ENCODE results near the gene AFAP1. TPM values are rescaled to one million over a fixed set of nuclear protein-coding genes. Genes with fewer than 3 reads are reported as not detected.

Gene AFAP1
- total and polyA plus RNA-seq, 2 donors (not counting 3 experiments of a cell fraction or from before 2014, with no cell fraction given): 32.3 to 103 TPM

GRCh38 chr4:7764466-7764865 lies 175.2 kb downstream of the AFAP1 start:
- Histone ChIP-seq H3K36me3 (ENCODE audit: control insufficient read depth in 2 of 2, extremely low read depth in 1 of 2, insufficient read depth in 2 of 2, low read length in 2 of 2) (peaks cover 23 to 72% of the 10 kb centered on the region in 2 experiments), H4K20me1 (replicated peaks; ENCODE audit: control insufficient read depth, extremely low read depth, insufficient read depth, low read length) (no peaks in the 10 kb centered on the region), H3K4me2 (ENCODE audit: insufficient read depth, low read length) (no peak overlapping the region), H3K9ac (replicated peaks; ENCODE audit: extremely low read depth, insufficient read depth, low read length) (no peak overlapping the region), H3K4me1 (ENCODE audit: control insufficient read depth, extremely low read depth, insufficient read depth, low read length) (no peaks in the 10 kb centered on the region), H3K27me3 (ENCODE audit: control insufficient read depth in 2 of 2, insufficient read depth in 2 of 2, low read length in 2 of 2) (no peaks in the 10 kb centered on the region), H3K9me3 (replicated peaks; ENCODE audit: control insufficient read depth, insufficient read depth, low read length) (no peaks in the 10 kb centered on the region), H3K27ac (ENCODE audit: insufficient read depth, low read depth, low read length) (no peak overlapping the region), H3K79me2 (ENCODE audit: control insufficient read depth, insufficient read depth, low read length) (peaks cover 3% of the 10 kb centered on the region), H3K4me3 (replicated peaks in 1 of 3; ENCODE audit: insufficient read depth in 1 of 3, low read depth in 1 of 3, low read length in 3 of 3) (no peak overlapping the region), H3K9me1 (replicated peaks; ENCODE audit: control insufficient read depth, extremely low read depth, insufficient read depth, low read length) (no peaks in the 10 kb centered on the region), H2AFZ (ENCODE audit: low read depth, low read length) (no peak overlapping the region)
- no peak for FAIRE-seq
- no TSS peak for BruUV-seq (replicated peaks)
- intact Hi-C loops (cut with micrococcal nuclease) (no loop called here), dilution Hi-C loops (cut with MboI; ENCODE audit: extremely low pct_ligation_motif_present, low sequenced_read_pairs) (no loop called here)
- ChIA-PET CTCF (interaction anchor here (0.7 to 1.0 kb wide), 2 partner anchors 38 to 40 kb away, joined by 3 read pairs; no protein-coding TSS in a partner anchor), POLR2A (no interaction called here)
- DNase-seq (ENCODE audit: low read depth, low spot score): no peak
- TF ChIP-seq POLR2A (IDR thresholded peaks at IDR 0.05; ENCODE audit: low read depth, low read length): no peak
- TF ChIP-seq POLR2AphosphoS5 (IDR thresholded peaks at IDR 0.05; ENCODE audit: insufficient read depth, low read depth, low read length): peak; percentile 18

- no peak overlapping the region for H3K4me3 ChIP-seq (replicated peaks in 1 of 3; ENCODE audit: insufficient read depth in 1 of 3, low read depth in 1 of 3, low read length in 3 of 3)
- dilution Hi-C loops (cut with MboI; ENCODE audit: extremely low pct_ligation_motif_present, low sequenced_read_pairs) (no loop called here), intact Hi-C loops (cut with micrococcal nuclease) (no loop called here)
- H3K36me3 ChIP-seq (ENCODE audit: control insufficient read depth in 2 of 2, extremely low read depth in 1 of 2, insufficient read depth in 2 of 2, low read length in 2 of 2): peaks cover 22 to 67% of the 10 kb centered on the region in 2 experiments
- TF ChIP-seq EZH2 (IDR thresholded peaks at IDR 0.05; ENCODE audit: borderline replicate concordance, low read depth, low read length, severe bottlenecking): no peak
- TF ChIP-seq, protein P1, sequence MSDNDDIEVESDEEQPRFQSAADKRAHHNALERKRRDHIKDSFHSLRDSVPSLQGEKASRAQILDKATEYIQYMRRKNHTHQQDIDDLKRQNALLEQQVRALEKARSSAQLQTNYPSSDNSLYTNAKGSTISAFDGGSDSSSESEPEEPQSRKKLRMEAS (IDR thresholded peaks at IDR 0.05; ENCODE audit: insufficient read depth, insufficient read length): no peak
- no peak for TF ChIP-seq POLR2A (IDR thresholded peaks at IDR 0.05; ENCODE audit: low read depth, low read length)
- TF ChIP-seq, protein P2, sequence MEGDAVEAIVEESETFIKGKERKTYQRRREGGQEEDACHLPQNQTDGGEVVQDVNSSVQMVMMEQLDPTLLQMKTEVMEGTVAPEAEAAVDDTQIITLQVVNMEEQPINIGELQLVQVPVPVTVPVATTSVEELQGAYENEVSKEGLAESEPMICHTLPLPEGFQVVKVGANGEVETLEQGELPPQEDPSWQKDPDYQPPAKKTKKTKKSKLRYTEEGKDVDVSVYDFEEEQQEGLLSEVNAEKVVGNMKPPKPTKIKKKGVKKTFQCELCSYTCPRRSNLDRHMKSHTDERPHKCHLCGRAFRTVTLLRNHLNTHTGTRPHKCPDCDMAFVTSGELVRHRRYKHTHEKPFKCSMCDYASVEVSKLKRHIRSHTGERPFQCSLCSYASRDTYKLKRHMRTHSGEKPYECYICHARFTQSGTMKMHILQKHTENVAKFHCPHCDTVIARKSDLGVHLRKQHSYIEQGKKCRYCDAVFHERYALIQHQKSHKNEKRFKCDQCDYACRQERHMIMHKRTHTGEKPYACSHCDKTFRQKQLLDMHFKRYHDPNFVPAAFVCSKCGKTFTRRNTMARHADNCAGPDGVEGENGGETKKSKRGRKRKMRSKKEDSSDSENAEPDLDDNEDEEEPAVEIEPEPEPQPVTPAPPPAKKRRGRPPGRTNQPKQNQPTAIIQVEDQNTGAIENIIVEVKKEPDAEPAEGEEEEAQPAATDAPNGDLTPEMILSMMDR (IDR thresholded peaks at IDR 0.05; ENCODE audit: extremely low read depth in 1 of 2, insufficient read depth in 1 of 2, low read depth in 1 of 2, low read length in 2 of 2): no peak
- no peak for TF ChIP-seq GATA2 (IDR thresholded peaks at IDR 0.05; ENCODE audit: insufficient read depth, insufficient read length, low read depth, low read length)
- no peak for TF ChIP-seq MYC (IDR thresholded peaks at IDR 0.05; ENCODE audit: low read depth, low read length)
- no peak for TF ChIP-seq FOS (IDR thresholded peaks at IDR 0.05; ENCODE audit: borderline replicate concordance, insufficient read depth, low read length)
- no peak overlapping the region for H3K4me2 ChIP-seq (ENCODE audit: insufficient read depth, low read length)
- FAIRE-seq (peak; percentile 78), DNase-seq (ENCODE audit: low read depth, low spot score) (peak; percentile 21)
- no TSS peak for BruUV-seq (replicated peaks)
- H3K9me1 ChIP-seq (replicated peaks; ENCODE audit: control insufficient read depth, extremely low read depth, insufficient read depth, low read length): no peaks in the 10 kb centered on the region
- H3K9me3 ChIP-seq (replicated peaks; ENCODE audit: control insufficient read depth, insufficient read depth, low read length): no peaks in the 10 kb centered on the region
- no peak overlapping the region for H2AFZ ChIP-seq (ENCODE audit: low read depth, low read length)
- H3K79me2 ChIP-seq (ENCODE audit: control insufficient read depth, insufficient read depth, low read length): peaks cover 3% of the 10 kb centered on the region
- H4K20me1 ChIP-seq (replicated peaks; ENCODE audit: control insufficient read depth, extremely low read depth, insufficient read depth, low read length): no peaks in the 10 kb centered on the region
- H3K27ac ChIP-seq (ENCODE audit: insufficient read depth, low read depth, low read length): no peak overlapping the region
- no peaks in the 10 kb centered on the region for H3K27me3 ChIP-seq (ENCODE audit: control insufficient read depth in 2 of 2, insufficient read depth in 2 of 2, low read length in 2 of 2)
- no peak overlapping the region for H3K9ac ChIP-seq (replicated peaks; ENCODE audit: extremely low read depth, insufficient read depth, low read length)
- H3K4me1 ChIP-seq (ENCODE audit: control insufficient read depth, extremely low read depth, insufficient read depth, low read length): no peaks in the 10 kb centered on the region
- POLR2A ChIA-PET: no interaction called here
- CTCF ChIA-PET: interaction anchor here (1.0 kb wide), 1 partner anchor 39 kb away, joined by 3 read pairs; no protein-coding TSS in a partner anchor
Observed at GRCh38 chr4:7763788-7764187, 175.9 kb downstream of the AFAP1 start.
